Stimulated activated CD4-positive, alpha-beta T cell treated with anti-CD3 and anti-CD28 coated beads, Interleukin-4, amount 100 ng/mL, for 1 hour (primary cell): ENCODE results near the gene MMP8.

Experiments used
- DNase-seq: peaks from one replicate; pipeline ENCODE4 v3.0.0-alpha.2; 2020

Gene MMP8

GRCh38 chr11:102719620-102720277 is 5.0 kb downstream of the MMP8 start:
- no peak for DNase-seq

- no peak for DNase-seq
Observed at GRCh38 chr11:102717280-102717679, 7.5 kb downstream of the MMP8 start.

- no peak for DNase-seq
Observed at GRCh38 chr11:102716527-102716926, 8.2 kb downstream of the MMP8 start.

GRCh38 chr11:102712137-102712536 is 12.6 kb downstream of the MMP8 start:
- DNase-seq = no peak

- no peak for DNase-seq
Observed at GRCh38 chr11:102709201-102709945, 15.4 kb downstream of the MMP8 start.

- DNase-seq = no peak
Observed at GRCh38 chr11:102708654-102709053, 16.1 kb downstream of the MMP8 start.

- no peak for DNase-seq
Observed at GRCh38 chr11:102705626-102706025, 19.1 kb downstream of the MMP8 start, which contains the start of gene MMP27. Gene MMP27 (minus strand): TSS chr11:102705769. CDS start chr11:102705714, 55 bp downstream.

- no peak for DNase-seq
Observed at GRCh38 chr11:102704841-102705240, 19.9 kb downstream of the MMP8 start.

GRCh38 chr11:102703826-102704493 is 20.8 kb downstream of the MMP8 start:
- DNase-seq = no peak

- no peak for DNase-seq
Observed at GRCh38 chr11:102695201-102695600, 29.6 kb downstream of the MMP8 start.

GRCh38 chr11:102685754-102686153 is 39.0 kb downstream of the MMP8 start:
- DNase-seq = no peak

- no peak for DNase-seq
Observed at GRCh38 chr11:102685338-102685737, 39.4 kb downstream of the MMP8 start.

GRCh38 chr11:102683277-102683676 is 41.5 kb downstream of the MMP8 start:
- DNase-seq = no peak

GRCh38 chr11:102680945-102681344 is 43.8 kb downstream of the MMP8 start:
- DNase-seq = no peak

GRCh38 chr11:102678022-102678421 is 46.7 kb downstream of the MMP8 start:
- DNase-seq = no peak

- DNase-seq = no peak
Observed at GRCh38 chr11:102676084-102676483, 48.7 kb downstream of the MMP8 start.

- DNase-seq = no peak
Observed at GRCh38 chr11:102669664-102670063, 55.1 kb downstream of the MMP8 start.

- no peak for DNase-seq
Observed at GRCh38 chr11:102666331-102666957, 58.3 kb downstream of the MMP8 start.

- no peak for DNase-seq
Observed at GRCh38 chr11:102664001-102664752, 60.6 kb downstream of the MMP8 start.

GRCh38 chr11:102662607-102663006 is 62.1 kb downstream of the MMP8 start:
- DNase-seq = no peak
